Astrocyte of the spinal cord (primary cell): ENCODE measurements around the gene SFPQ.
"Not testable (repeated sequence)": the region's sequence is repeated elsewhere in the genome, so short reads cannot be mapped to it uniquely, and the experiment has no call there.

ENCODE experiments used
- DNase-seq: peaks from one replicate; pipeline ENCODE4 v3.0.0; 2011; ENCODE audit warnings: low read depth, low spot score
- H3K4me3 ChIP-seq: 2 replicates; pipeline ENCODE4 v1.5.1; 2011; ENCODE audit warnings: low read depth, mild to moderate bottlenecking, low read length, moderate library complexity
- in situ Hi-C: cut with HindIII; loops from 2 replicates; pipeline ENCODE4 v1.10.0; 2017; ENCODE audit warnings: low sequenced_read_pairs
- TF ChIP-seq, protein P1 (sequence below): IDR thresholded peaks from 2 replicates; pipeline ENCODE4 v1.5.1; 2012; ENCODE audit warnings: low read depth, mild to moderate bottlenecking, low read length, inconsistent platforms

SFPQ gene

DNA sequence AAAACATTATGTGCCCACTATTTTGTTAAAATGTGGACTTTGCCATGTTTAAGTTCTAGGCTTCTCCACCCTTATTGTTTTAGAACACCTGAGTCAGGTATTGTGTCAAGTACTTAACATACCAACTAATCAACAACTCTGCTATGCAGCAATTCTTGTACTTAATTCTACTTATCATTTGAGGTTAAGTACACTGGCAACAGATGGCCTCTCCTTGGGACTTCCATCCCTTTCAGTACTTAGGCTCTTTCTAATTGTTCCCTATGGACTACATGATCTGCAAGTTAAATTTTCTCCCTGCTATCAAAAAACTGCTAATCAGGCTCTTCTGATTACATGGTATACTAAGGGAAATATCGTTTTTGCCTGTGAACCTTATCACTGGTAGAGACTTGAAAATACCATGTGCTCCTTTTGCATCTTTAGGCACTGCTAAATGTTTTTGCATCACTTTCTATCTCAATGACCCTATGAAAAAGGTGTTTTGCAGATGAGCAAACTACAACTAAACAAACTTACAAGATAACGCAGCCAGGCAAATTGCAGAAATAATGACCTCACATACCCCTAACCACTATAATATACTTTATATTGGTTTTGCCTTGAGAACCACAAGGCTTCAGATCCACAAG, 18.9 kb downstream of the SFPQ start:
- TF ChIP-seq, protein P1, sequence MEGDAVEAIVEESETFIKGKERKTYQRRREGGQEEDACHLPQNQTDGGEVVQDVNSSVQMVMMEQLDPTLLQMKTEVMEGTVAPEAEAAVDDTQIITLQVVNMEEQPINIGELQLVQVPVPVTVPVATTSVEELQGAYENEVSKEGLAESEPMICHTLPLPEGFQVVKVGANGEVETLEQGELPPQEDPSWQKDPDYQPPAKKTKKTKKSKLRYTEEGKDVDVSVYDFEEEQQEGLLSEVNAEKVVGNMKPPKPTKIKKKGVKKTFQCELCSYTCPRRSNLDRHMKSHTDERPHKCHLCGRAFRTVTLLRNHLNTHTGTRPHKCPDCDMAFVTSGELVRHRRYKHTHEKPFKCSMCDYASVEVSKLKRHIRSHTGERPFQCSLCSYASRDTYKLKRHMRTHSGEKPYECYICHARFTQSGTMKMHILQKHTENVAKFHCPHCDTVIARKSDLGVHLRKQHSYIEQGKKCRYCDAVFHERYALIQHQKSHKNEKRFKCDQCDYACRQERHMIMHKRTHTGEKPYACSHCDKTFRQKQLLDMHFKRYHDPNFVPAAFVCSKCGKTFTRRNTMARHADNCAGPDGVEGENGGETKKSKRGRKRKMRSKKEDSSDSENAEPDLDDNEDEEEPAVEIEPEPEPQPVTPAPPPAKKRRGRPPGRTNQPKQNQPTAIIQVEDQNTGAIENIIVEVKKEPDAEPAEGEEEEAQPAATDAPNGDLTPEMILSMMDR: no peak
- no peak overlapping the region for H3K4me3 ChIP-seq
- DNase-seq: no peak
- in situ Hi-C loops: no loop called here

DNA sequence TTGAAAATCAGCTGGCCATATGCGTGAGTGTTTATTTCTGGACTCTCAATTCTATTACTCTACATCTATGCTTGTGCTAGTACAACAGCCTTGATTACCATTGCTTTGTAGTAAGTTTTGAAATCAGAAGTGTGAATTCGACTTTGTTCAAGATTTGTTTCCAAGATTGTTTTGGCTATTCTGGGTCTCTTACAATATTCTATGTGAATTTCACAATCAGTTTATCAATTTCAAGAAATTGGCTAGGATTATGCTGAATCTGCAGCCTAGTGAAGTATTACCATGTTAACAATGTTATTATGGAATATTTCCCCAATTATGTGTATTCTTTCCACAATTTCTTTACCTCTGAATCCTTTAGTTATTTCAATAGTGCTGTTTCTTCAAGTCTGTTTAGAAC, 19.5 kb downstream of the SFPQ start:
- H3K4me3 ChIP-seq: no peak overlapping the region
- in situ Hi-C loops: no loop called here
- TF ChIP-seq, protein P1: no peak
- no peak for DNase-seq

DNA sequence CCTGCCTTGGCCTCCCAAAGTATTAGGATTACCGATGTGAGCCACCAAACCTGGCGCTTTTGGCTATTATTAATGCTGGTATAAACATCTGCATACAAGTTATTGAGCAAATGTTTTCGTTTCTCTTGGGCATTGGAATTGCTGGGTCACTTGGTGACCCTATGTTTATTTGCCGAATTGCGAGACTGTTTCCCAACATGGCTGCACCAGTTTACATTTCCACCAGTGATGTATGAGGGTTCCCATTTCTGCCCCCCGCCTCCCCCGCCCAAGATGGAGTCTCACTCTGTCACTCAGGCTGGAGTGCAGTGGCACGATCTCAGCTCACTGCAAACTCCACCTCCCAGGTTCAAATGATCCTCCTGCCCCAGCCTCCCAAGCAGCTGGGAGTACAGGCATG, 20.9 kb downstream of the SFPQ start:
- no peak for DNase-seq
- no peak overlapping the region for H3K4me3 ChIP-seq
- TF ChIP-seq, protein P1: no peak
- in situ Hi-C loops: no loop called here

GRCh38 chr1:35171579-35171978, 21.4 kb downstream of the SFPQ start:
- in situ Hi-C loops: no loop called here

GRCh38 chr1:35164893-35165292, 28.1 kb downstream of the SFPQ start:
- no peak overlapping the region for H3K4me3 ChIP-seq
- TF ChIP-seq, protein P1: no peak
- in situ Hi-C loops: no loop called here
- DNase-seq: no peak

More at GRCh38 chr1:35171579-35171978, 21.4 kb downstream of the SFPQ start:
- no peak for DNase-seq
- TF ChIP-seq, protein P1: no peak
- H3K4me3 ChIP-seq: no peak overlapping the region

GRCh38 chr1:35151220-35151619, 41.7 kb downstream of the SFPQ start:
- in situ Hi-C loops: no loop called here
- TF ChIP-seq, protein P1: no peak
- DNase-seq: no peak
- H3K4me3 ChIP-seq: no peak overlapping the region

- H3K4me3 ChIP-seq, DNase-seq, in situ Hi-C loops: not testable (repeated sequence)
Measured at GRCh38 chr1:35145892-35146549, 46.9 kb downstream of the SFPQ start.
